WERI-Rb-1 (cell line): ENCODE measurements around the gene KIF5C.

Experiments
- DNase-seq: peaks from one replicate; pipeline ENCODE4 v3.0.0-alpha.2; 2020
- H3K27ac ChIP-seq: fragments of 250-450 bp; sonication (Bioruptor Pico); 2 replicates; pipeline ENCODE4 v1.5.1; 2020; ENCODE audit warnings: mild to moderate bottlenecking, moderate library complexity
- H3K27me3 ChIP-seq: fragments of 250-450 bp; sonication (Bioruptor Pico); 2 replicates; pipeline ENCODE4 v1.5.1; 2021; ENCODE audit warnings: mild to moderate bottlenecking, low read depth, moderate library complexity; ENCODE audit not compliant: insufficient read depth, severe bottlenecking
- H3K36me3 ChIP-seq: fragments of 250-450 bp; sonication (Bioruptor Pico); 2 replicates; pipeline ENCODE4 v1.5.1; 2020; ENCODE audit warnings: mild to moderate bottlenecking, moderate library complexity
- H3K4me3 ChIP-seq: 2 replicates; pipeline ENCODE4 v1.5.1; 2011; ENCODE audit warnings: low read depth, mild to moderate bottlenecking, control low read depth, low read length
- H3K9me3 ChIP-seq: fragments of 250-450 bp; sonication (Bioruptor Pico); 2 replicates; pipeline ENCODE4 v1.5.1; 2021; ENCODE audit warnings: mild to moderate bottlenecking, moderate library complexity; ENCODE audit not compliant: severe bottlenecking
- CTCF ChIP-seq: IDR thresholded peaks from 2 replicates; pipeline ENCODE4 v1.5.1; 2011; ENCODE audit warnings: low read depth, mild to moderate bottlenecking, control low read depth, inconsistent platforms, low read length

Gene KIF5C

DNA sequence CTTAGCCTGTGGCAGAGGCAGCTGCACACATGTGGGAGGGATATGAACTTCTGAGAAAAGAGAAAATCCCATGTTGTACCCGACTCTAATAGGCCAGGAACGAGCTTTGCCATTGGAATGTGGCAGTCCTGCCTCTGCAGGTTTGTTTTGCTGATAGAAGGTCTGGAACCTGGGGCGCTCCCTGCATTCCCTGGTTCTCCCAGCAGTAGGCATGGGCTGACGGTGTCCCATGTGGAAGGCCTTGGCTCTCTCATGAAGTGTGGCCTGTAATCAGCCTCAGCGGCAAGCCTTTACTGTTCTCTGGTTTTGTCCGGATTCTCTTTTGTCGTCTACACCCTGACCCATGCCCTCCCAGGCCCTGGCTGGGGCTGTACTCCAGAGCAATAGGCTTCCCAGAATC lies 72.3 kb downstream of the KIF5C start:
- Histone ChIP-seq H3K27ac (no peak overlapping the region), H3K9me3 (peaks cover 4% of the 10 kb centered on the region), H3K27me3 (peaks cover 61% of the 10 kb centered on the region), H3K4me3 (no peak overlapping the region), H3K36me3 (no peaks in the 10 kb centered on the region)
- no peak for DNase-seq
- no peak for TF ChIP-seq CTCF

GRCh38 chr2:148948868-148949267 lies 73.8 kb downstream of the KIF5C start:
- no peak for DNase-seq
- TF ChIP-seq CTCF = no peak
- Histone ChIP-seq H3K27me3 (peaks cover 49% of the 10 kb centered on the region), H3K4me3 (no peak overlapping the region), H3K36me3 (no peaks in the 10 kb centered on the region), H3K9me3 (peaks cover 4% of the 10 kb centered on the region), H3K27ac (no peak overlapping the region)

DNA sequence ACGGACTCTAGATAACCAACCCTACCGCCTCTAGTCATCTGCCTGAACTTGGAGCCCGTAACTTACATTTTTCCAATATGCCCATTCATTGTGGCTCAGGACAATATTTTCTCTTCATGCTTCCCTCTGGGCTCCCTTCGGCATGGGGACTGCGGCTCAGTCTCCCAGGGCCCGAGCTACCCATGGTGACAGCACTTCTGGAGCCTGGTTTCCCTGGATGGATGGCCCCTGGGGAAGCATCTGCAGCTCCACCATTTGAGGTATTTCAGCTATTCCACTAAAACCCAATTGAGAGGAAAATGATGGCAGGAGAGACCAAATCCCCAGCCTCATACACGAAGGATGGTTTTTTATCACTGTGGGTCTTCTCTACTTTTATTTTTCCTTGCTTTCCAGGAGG lies 74.3 kb downstream of the KIF5C start:
- TF ChIP-seq CTCF = no peak
- peaks cover 45% of the 10 kb centered on the region for H3K27me3 ChIP-seq
- peaks cover 4% of the 10 kb centered on the region for H3K9me3 ChIP-seq
- DNase-seq = no peak
- H3K27ac ChIP-seq = no peak overlapping the region
- H3K4me3 ChIP-seq = no peak overlapping the region
- no peaks in the 10 kb centered on the region for H3K36me3 ChIP-seq

GRCh38 chr2:148952621-148953020 lies 77.6 kb downstream of the KIF5C start:
- Histone ChIP-seq H3K9me3 (no peaks in the 10 kb centered on the region), H3K27ac (no peak overlapping the region), H3K4me3 (no peak overlapping the region), H3K36me3 (no peaks in the 10 kb centered on the region), H3K27me3 (peaks cover 40% of the 10 kb centered on the region)
- no peak for DNase-seq
- TF ChIP-seq CTCF = no peak

DNA sequence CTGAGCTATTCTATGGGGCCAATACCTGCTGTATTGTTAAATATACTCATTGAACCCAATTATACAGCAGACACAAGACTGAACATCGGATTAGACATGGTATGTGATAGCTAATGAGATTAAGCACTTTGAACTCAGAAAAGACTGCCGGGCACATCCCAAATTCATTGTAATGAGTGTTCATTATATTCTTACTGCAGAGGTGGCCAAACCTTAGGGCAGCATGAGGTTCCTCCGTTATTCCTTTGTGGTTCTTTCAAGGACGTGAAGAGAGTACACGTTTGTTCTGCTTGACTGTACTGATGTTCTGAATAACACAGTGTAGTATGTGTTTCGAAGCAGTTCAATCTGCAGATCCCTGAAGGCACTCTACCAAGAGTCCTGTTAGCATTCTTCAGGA lies 78.4 kb downstream of the KIF5C start:
- no peak for DNase-seq
- Histone ChIP-seq H3K27ac (no peak overlapping the region), H3K4me3 (no peak overlapping the region), H3K36me3 (no peaks in the 10 kb centered on the region), H3K27me3 (peaks cover 34% of the 10 kb centered on the region), H3K9me3 (no peaks in the 10 kb centered on the region)
- TF ChIP-seq CTCF = no peak

GRCh38 chr2:148954536-148954935 lies 79.5 kb downstream of the KIF5C start:
- Histone ChIP-seq H3K27ac (no peak overlapping the region), H3K9me3 (no peaks in the 10 kb centered on the region), H3K4me3 (no peak overlapping the region), H3K27me3 (peaks cover 23% of the 10 kb centered on the region), H3K36me3 (no peaks in the 10 kb centered on the region)
- no peak for DNase-seq
- no peak for TF ChIP-seq CTCF
